Memory B cell (primary cell): Measurements from ENCODE around the gene DNAH8.
"Not testable (repeated sequence)": the region's sequence is repeated elsewhere in the genome, so short reads cannot be mapped to it uniquely, and the experiment has no call there.

Experiments
- ATAC-seq: fragments of 150-1000 bp; cut with Tn5 transposase; 2 replicates; pipeline ENCODE4 v1.10.0; 2021; ENCODE audit warnings: low read depth, mild to moderate bottlenecking, moderate library complexity
- DNase-seq, 2 donors: peaks; one replicate each; pipeline ENCODE4 v3.0.0; 2022; ENCODE audit warnings: low spot score in 2 of 2
- H3K27ac Mint-ChIP-seq: one replicate; pipeline ENCODE4 v1.8.0; 2022; ENCODE audit warnings: mild to moderate bottlenecking, moderate library complexity, mixed read lengths
- H3K27me3 Mint-ChIP-seq: one replicate; pipeline ENCODE4 v1.8.0; 2022; ENCODE audit warnings: mixed read lengths
- H3K36me3 Mint-ChIP-seq: one replicate; pipeline ENCODE4 v1.8.0; 2022; ENCODE audit warnings: mild to moderate bottlenecking, mixed read lengths
- H3K4me1 Mint-ChIP-seq: one replicate; pipeline ENCODE4 v1.8.0; 2022; ENCODE audit warnings: mixed read lengths
- H3K4me3 Mint-ChIP-seq: one replicate; pipeline ENCODE4 v1.8.0; 2022; ENCODE audit warnings: mild to moderate bottlenecking, moderate library complexity, mixed read lengths
- H3K9me3 Mint-ChIP-seq: one replicate; pipeline ENCODE4 v1.8.0; 2022; ENCODE audit warnings: mixed read lengths

The DNAH8 gene

GRCh38 chr6:38688579-38689087, 26.5 kb upstream of the DNAH8 start:
- no peaks in the 10 kb centered on the region for H3K9me3 Mint-ChIP-seq
- H3K27ac Mint-ChIP-seq, result peak overlapping the region; percentile 87
- ATAC-seq (peak; percentile 95), DNase-seq (peak in 1 of 2 donors; percentile 17)
- peaks cover 24% of the 10 kb centered on the region for H3K4me1 Mint-ChIP-seq
- no peaks in the 10 kb centered on the region for H3K27me3 Mint-ChIP-seq
- H3K4me3 Mint-ChIP-seq, result peak overlapping the region; percentile 68
- peaks cover 8% of the 10 kb centered on the region for H3K36me3 Mint-ChIP-seq

- Mint-ChIP-seq H3K4me3 (no peak overlapping the region), H3K4me1 (peaks cover 17% of the 10 kb centered on the region), H3K36me3 (peaks cover 23% of the 10 kb centered on the region), H3K9me3 (peaks cover 8% of the 10 kb centered on the region), H3K27me3 (no peaks in the 10 kb centered on the region), H3K27ac (peak overlapping the region; percentile 56)
- DNase-seq, result no peak
- ATAC-seq, result no peak
Observed at GRCh38 chr6:38695227-38695900, 19.7 kb upstream of the DNAH8 start.

GRCh38 chr6:38695933-38696332, 19.2 kb upstream of the DNAH8 start:
- Mint-ChIP-seq H3K4me3 (no peak overlapping the region), H3K27ac (peak overlapping the region; percentile 56), H3K9me3 (peaks cover 10% of the 10 kb centered on the region), H3K36me3 (peaks cover 26% of the 10 kb centered on the region), H3K27me3 (no peaks in the 10 kb centered on the region), H3K4me1 (peaks cover 17% of the 10 kb centered on the region)
- ATAC-seq (no peak), DNase-seq (no peak)

GRCh38 chr6:38696345-38696744, 18.8 kb upstream of the DNAH8 start:
- H3K4me3 Mint-ChIP-seq, result no peak overlapping the region
- no peak for DNase-seq
- no peak for ATAC-seq
- H3K27ac Mint-ChIP-seq, result peak overlapping the region; percentile 56
- peaks cover 27% of the 10 kb centered on the region for H3K36me3 Mint-ChIP-seq
- H3K27me3 Mint-ChIP-seq, result no peaks in the 10 kb centered on the region
- peaks cover 17% of the 10 kb centered on the region for H3K4me1 Mint-ChIP-seq
- peaks cover 10% of the 10 kb centered on the region for H3K9me3 Mint-ChIP-seq

GRCh38 chr6:38697846-38698245, 17.3 kb upstream of the DNAH8 start:
- Mint-ChIP-seq H3K4me3 (no peak overlapping the region), H3K9me3 (peaks cover 10% of the 10 kb centered on the region), H3K4me1 (peaks cover 26% of the 10 kb centered on the region), H3K27ac (peak overlapping the region; percentile 5), H3K36me3 (peaks cover 30% of the 10 kb centered on the region), H3K27me3 (no peaks in the 10 kb centered on the region)
- DNase-seq, result no peak
- no peak for ATAC-seq

- not testable (repeated sequence) for H3K9me3 Mint-ChIP-seq, H3K4me3 Mint-ChIP-seq, ATAC-seq, DNase-seq, H3K27me3 Mint-ChIP-seq, H3K27ac Mint-ChIP-seq
- Mint-ChIP-seq H3K4me1 (peaks cover 22% of the 10 kb centered on the region), H3K36me3 (peaks cover 24% of the 10 kb centered on the region)
Observed at GRCh38 chr6:38699702-38700101, 15.4 kb upstream of the DNAH8 start.

GRCh38 chr6:38701551-38701950, 13.6 kb upstream of the DNAH8 start:
- peaks cover 20% of the 10 kb centered on the region for H3K4me1 Mint-ChIP-seq
- ATAC-seq, result no peak
- peak overlapping the region; percentile 98 for H3K27ac Mint-ChIP-seq

GRCh38 chr6:38702558-38703397, 12.3 kb upstream of the DNAH8 start, which contains the start of gene GLO1:
Gene GLO1 (minus strand): TSS chr6:38703145. CDS start chr6:38703054, 91 bp downstream.
- H3K9me3 Mint-ChIP-seq, result peaks cover 11% of the 10 kb centered on the region
- peaks cover 19% of the 10 kb centered on the region for H3K36me3 Mint-ChIP-seq
- peaks cover 3% of the 10 kb centered on the region for H3K27me3 Mint-ChIP-seq
- peak within 1 kb of the TSS; percentile 98 for H3K27ac Mint-ChIP-seq
- DNase-seq (peak; percentile 84 to 90), ATAC-seq (peak; percentile 97)
- H3K4me1 Mint-ChIP-seq, result peaks cover 21% of the 10 kb centered on the region
- peak within 1 kb of the TSS; percentile 91 for H3K4me3 Mint-ChIP-seq

More at GRCh38 chr6:38701551-38701950, 13.6 kb upstream of the DNAH8 start:
- peaks cover 19% of the 10 kb centered on the region for H3K36me3 Mint-ChIP-seq
- peaks cover 10% of the 10 kb centered on the region for H3K9me3 Mint-ChIP-seq
- H3K27me3 Mint-ChIP-seq, result no peaks in the 10 kb centered on the region
- peak overlapping the region; percentile 49 for H3K4me3 Mint-ChIP-seq
- DNase-seq, result no peak

- Mint-ChIP-seq H3K4me1 (peaks cover 12% of the 10 kb centered on the region), H3K27ac (no peak overlapping the region), H3K9me3 (peaks cover 11% of the 10 kb centered on the region), H3K36me3 (peaks cover 15% of the 10 kb centered on the region), H3K4me3 (no peak overlapping the region), H3K27me3 (peaks cover 5% of the 10 kb centered on the region)
- ATAC-seq (no peak), DNase-seq (no peak)
Observed at GRCh38 chr6:38703949-38704590, 11.0 kb upstream of the DNAH8 start.

GRCh38 chr6:38705924-38706323, 9.2 kb upstream of the DNAH8 start:
- H3K9me3 Mint-ChIP-seq, result peaks cover 3% of the 10 kb centered on the region
- no peak overlapping the region for H3K27ac Mint-ChIP-seq
- H3K4me1 Mint-ChIP-seq, result peaks cover 12% of the 10 kb centered on the region
- ATAC-seq (no peak), DNase-seq (no peak)
- peaks cover 11% of the 10 kb centered on the region for H3K27me3 Mint-ChIP-seq
- H3K36me3 Mint-ChIP-seq, result peaks cover 4% of the 10 kb centered on the region
- no peak overlapping the region for H3K4me3 Mint-ChIP-seq

- H3K36me3 Mint-ChIP-seq, result no peaks in the 10 kb centered on the region
- H3K4me1 Mint-ChIP-seq, result peaks cover 2% of the 10 kb centered on the region
- no peak for DNase-seq
- ATAC-seq, result no peak
- H3K27ac Mint-ChIP-seq, result no peak overlapping the region
- H3K9me3 Mint-ChIP-seq, result peaks cover 3% of the 10 kb centered on the region
- no peak overlapping the region for H3K4me3 Mint-ChIP-seq
- peaks cover 15% of the 10 kb centered on the region for H3K27me3 Mint-ChIP-seq
Observed at GRCh38 chr6:38708496-38708895, 6.6 kb upstream of the DNAH8 start.

GRCh38 chr6:38713812-38714211, 1.3 kb upstream of the DNAH8 start:
- H3K4me1 Mint-ChIP-seq, result peaks cover 5% of the 10 kb centered on the region
- H3K36me3 Mint-ChIP-seq, result no peaks in the 10 kb centered on the region
- no peak for DNase-seq
- H3K27ac Mint-ChIP-seq, result no peak overlapping the region
- peaks cover 27% of the 10 kb centered on the region for H3K27me3 Mint-ChIP-seq
- H3K4me3 Mint-ChIP-seq, result no peak overlapping the region
- peaks cover 2% of the 10 kb centered on the region for H3K9me3 Mint-ChIP-seq
- ATAC-seq, result no peak

- Mint-ChIP-seq H3K27me3 (peaks cover 29% of the 10 kb centered on the region), H3K36me3 (no peaks in the 10 kb centered on the region), H3K4me1 (peaks cover 5% of the 10 kb centered on the region), H3K27ac (no peak overlapping the region), H3K4me3 (peak overlapping the region; percentile 68), H3K9me3 (peaks cover 2% of the 10 kb centered on the region)
- DNase-seq (no peak), ATAC-seq (peak; percentile 67)
Observed at GRCh38 chr6:38714239-38715015, 684 bp upstream of the DNAH8 start.
